GM18519 (cell line): ENCODE measurements around the gene OR4K2.
"Not testable (repeated sequence)": the region's sequence is repeated elsewhere in the genome, so short reads cannot be mapped to it uniquely, and the experiment has no call there.

ENCODE experiments used
- ATAC-seq: cut with Tn5 transposase; IDR thresholded peaks from one replicate; pipeline ENCODE4 v1.9.1; 2021; ENCODE audit warnings: mild to moderate bottlenecking, moderate library complexity; ENCODE audit not compliant: unreplicated experiment, low FRiP score

The OR4K2 gene, protein sequence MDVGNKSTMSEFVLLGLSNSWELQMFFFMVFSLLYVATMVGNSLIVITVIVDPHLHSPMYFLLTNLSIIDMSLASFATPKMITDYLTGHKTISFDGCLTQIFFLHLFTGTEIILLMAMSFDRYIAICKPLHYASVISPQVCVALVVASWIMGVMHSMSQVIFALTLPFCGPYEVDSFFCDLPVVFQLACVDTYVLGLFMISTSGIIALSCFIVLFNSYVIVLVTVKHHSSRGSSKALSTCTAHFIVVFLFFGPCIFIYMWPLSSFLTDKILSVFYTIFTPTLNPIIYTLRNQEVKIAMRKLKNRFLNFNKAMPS

GRCh38 chr14:19874842-19875241, at the start of gene OR4K2:
TSS of gene OR4K2 (plus strand) at chr14:19875142. CDS start at chr14:19876268, 1,126 bp downstream.
- ATAC-seq = no peak

- not testable (repeated sequence) for ATAC-seq
These were observed 47.2 kb upstream of the OR4K2 start for GRCh38 chr14:19827626-19828244.

DNA sequence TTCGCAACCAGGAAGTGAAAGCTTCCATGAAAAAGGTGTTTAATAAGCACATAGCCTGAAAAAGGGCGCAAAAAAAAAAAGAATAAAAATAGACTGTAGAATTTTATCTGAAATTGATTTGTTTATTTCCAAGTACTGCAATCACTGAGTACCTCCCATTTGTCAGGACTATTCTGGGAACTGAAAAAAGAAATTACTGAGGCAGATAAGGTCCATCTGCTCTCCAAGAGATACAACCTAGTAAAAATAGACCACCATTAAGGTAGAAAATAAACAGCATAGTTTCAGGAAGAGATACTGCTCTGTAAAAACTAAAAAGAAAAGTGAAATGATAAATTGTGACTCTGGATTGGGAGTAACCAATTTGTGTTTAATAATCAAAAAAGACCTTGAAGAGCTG, 46.6 kb upstream of the OR4K2 start:
- ATAC-seq = no peak

DNA sequence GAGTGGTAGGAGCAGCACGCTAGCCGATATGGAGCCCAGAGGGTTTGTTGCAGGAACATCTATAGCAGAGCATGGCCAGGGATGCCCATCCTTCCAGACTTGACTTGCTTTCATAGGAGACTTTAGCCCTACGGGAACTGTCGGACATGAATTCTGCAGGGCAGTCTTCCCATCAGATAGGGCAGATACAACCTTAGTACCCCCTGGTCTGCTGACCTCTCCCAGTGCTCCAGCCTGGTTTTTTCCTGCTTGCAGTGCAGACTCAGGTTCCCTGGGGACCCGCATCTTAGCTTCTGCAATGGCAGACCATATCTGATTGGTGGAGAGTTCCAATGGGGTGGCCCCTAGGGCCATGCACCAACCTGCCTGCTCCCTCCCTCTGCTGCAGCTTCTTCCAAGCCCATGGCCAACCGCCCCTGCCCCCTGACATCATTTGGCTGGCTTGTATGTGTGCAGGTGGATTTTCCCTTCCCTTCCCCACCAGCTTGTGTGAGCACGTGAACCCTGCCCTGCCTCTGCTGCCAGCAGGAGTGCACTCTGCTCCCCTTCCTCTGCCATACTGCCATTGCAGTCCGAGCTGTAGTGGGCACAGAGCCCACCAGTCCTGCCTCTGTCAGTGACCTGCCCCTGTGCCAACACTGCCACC, 40.6 kb upstream of the OR4K2 start:
- not testable (repeated sequence) for ATAC-seq

GRCh38 chr14:19838433-19838832, 36.5 kb upstream of the OR4K2 start:
- no peak for ATAC-seq

- no peak for ATAC-seq
These were observed 23.6 kb upstream of the OR4K2 start for GRCh38 chr14:19851365-19851764.

GRCh38 chr14:19866061-19866669, 8.8 kb upstream of the OR4K2 start:
- not testable (repeated sequence) for ATAC-seq

GRCh38 chr14:19873178-19873577, 1.8 kb upstream of the OR4K2 start:
- no peak for ATAC-seq

DNA sequence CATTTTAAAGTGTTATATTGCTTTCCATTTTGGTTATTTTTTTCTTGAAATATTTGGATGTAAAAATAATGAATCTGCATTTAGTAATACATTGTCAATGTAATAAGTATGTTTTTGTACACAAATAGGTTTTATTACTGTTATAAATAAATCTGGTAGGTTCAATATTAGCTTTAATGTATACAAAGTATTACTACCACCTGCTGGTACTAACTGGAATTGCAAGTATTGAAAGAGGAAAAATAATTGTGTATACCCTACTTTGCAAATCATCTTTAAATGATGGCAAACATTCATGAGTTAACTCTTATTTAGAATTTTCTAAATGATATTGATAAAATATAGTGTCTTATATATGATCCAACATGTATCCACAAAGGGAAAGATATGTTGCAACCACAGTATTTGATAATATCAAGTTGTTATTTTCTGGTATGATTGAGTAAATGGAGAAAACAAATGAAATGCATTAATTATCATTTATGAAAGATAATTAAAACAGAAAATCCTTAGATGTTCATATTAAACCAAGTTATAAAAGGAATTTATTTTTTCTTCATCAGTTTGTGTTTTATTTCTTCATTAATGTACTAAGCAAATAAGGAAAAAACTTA, 3.2 kb downstream of the OR4K2 start:
- ATAC-seq = no peak

- no peak for ATAC-seq
These were observed 20.3 kb downstream of the OR4K2 start for GRCh38 chr14:19895282-19895681.

GRCh38 chr14:19900999-19901398, 26.1 kb downstream of the OR4K2 start:
- ATAC-seq = no peak

DNA sequence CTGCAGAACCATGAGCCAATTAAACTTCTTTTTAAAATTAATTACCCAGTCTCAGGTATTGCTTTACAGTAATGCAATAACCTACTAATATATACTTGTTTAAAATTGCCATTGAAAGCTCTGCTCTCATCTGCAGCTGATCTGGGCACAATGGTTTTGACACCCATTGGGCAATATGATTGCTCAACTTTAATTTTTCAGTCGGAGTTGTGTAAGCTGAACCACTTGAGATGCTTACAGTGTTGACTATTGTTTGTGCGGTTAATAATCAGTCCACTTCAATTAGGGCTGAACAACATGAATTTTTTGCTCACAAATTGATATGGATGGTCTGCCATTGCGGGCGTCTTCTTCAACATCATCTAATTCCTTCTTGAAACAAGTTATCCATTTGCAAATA, 27.5 kb downstream of the OR4K2 start:
- no peak for ATAC-seq

DNA sequence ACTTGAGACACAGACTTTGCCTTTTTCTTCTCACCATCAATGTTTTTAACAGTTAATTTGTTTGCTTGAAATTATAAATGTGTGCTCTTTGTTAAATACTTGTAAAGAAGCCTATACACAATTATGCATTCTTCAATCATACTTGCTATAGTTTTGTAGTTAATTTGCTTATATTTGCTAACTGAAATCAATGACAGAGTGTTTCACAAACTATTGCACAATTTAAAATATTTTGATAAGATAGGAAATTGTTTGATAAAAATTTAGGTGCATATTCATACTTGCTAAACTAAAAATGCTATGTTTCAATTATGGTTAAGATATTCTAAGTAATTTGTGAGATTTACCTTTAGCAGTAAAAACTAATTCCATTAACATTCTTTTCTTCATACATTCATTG, 31.7 kb downstream of the OR4K2 start:
- ATAC-seq = no peak

DNA sequence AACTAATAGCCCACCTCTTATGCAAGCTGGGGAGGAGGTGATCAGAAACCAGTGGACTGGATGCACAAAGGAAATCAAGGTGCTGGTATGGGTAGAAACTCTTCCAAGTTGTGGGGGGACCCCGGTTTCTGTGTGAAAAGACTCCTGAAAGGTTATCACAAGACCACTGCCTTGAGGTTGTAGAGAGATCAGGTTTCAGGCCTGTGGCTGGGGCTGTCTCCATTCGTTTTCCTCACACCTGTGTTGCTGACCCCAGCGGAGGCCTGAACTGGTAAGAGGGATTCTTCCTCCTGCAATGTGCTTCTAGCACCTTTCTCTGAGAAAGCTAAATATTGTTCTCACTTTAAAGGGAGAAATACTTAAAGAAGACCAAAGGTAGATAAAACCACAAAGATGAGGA, 36.2 kb downstream of the OR4K2 start:
- ATAC-seq = no peak

- ATAC-seq = no peak
These were observed 42.3 kb downstream of the OR4K2 start for GRCh38 chr14:19917243-19917642.

DNA sequence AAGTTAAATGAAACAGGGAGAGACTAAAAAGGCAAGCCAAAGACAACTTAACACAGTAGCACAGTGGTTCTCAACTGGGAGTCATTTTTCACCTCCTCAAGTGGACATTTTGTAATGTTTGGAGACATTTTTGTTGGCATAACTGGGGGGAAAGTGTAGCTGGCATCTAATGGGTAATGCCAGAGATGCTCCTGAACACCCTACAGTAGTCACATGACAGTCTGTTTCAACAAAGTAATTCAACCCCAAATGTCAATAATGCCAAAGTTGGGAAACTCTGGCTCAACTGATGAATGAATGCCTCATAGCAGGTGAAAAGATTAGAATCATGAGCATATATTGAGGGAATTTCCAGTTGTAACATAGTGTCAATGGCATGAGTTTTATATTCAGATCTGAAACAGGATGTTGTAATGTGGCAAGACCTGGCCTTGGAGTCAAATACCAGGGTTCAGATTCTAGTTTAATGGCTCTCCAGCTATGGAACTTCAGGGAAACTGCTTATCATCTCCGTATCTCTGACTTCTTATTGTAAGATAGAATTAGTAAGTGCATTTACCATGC, 43.1 kb downstream of the OR4K2 start:
- ATAC-seq = no peak

- no peak for ATAC-seq
These were observed 43.8 kb downstream of the OR4K2 start for GRCh38 chr14:19918553-19919264.

DNA sequence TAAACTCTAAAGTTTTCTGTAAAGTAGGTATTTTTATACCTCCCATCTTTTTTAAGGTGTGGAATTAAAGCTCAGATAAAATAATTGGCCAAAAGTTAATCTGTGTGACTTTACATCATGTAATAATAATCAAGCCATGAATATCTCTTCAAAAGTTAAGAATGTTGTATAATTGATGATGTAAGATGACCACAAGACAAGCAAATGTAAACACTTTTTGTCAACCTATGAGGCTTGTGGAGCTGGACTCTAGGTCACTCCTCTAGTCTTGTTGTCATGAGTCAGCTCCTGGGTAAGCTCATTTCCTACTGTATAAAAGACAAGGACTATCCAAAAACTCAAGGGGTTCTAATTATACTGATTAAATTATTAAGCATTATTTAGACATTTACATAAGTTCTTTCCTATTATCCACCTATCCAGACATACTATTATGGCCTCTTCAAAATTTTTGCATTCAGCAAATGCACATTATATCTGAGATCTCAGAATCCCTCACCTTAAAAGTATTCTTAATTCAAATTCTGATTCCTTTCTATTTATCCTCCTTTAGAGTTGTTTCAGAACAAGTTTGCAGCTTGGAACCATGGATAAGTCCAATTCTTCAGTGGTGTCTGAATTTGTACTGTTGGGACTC, 45.2 kb downstream of the OR4K2 start, which contains the start of gene OR4K5:
OR4K5 (plus strand) TSS at position 587 of the 637 bp plus-strand sequence; CDS start at position 587, 0 bp downstream.
- ATAC-seq = no peak

GRCh38 chr14:19930617-19931016, 55.7 kb downstream of the OR4K2 start, which contains the start of gene OR4K1:
TSS of gene OR4K1 (plus strand) at chr14:19930917. CDS start at chr14:19935667, 4,750 bp downstream.
- no peak for ATAC-seq
